ENCODE measurements around the gene OSBPL6.
"Not testable (repeated sequence)": the region's sequence is repeated elsewhere in the genome, so short reads cannot be mapped to it uniquely, and the experiment has no call there.

OSBPL6 gene

GRCh38 chr2:178198441-178198840 lies 4.1 kb downstream of the OSBPL6 start:
- not testable (repeated sequence) for DNase-seq (ENCODE audit: low read depth)

DNA sequence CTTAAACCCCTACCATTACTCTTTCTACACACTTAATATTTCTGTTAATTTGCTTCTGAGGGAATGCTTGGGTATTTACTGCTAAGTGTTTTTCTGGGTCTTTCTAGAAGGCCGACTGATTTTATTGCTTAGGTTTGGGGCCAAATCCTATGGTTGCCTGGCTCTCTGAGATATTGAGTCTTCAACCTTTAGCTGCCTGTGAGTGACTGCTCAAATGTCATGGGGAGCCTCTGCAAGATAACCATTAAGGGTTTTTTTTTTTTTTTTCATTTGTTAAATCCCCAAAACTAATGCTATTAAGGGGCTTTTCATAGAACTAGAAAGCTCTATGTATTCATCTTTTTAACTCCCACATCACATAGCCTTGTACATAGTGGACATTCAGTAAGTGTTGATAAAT lies 5.0 kb downstream of the OSBPL6 start:
- no peak for DNase-seq (ENCODE audit: low read depth)

- DNase-seq (ENCODE audit: low read depth), result no peak
Observed at GRCh38 chr2:178200331-178200730, 6.0 kb downstream of the OSBPL6 start.

- DNase-seq (ENCODE audit: low read depth), result no peak
Observed at GRCh38 chr2:178202927-178203326, 8.6 kb downstream of the OSBPL6 start.

- DNase-seq (ENCODE audit: low read depth), result no peak
Observed at GRCh38 chr2:178204977-178205376, 10.7 kb downstream of the OSBPL6 start.

- DNase-seq (ENCODE audit: low read depth), result no peak
Observed at GRCh38 chr2:178205853-178206521, 11.7 kb downstream of the OSBPL6 start.

GRCh38 chr2:178208336-178208735 lies 14.0 kb downstream of the OSBPL6 start:
- DNase-seq (ENCODE audit: low read depth), result no peak

DNA sequence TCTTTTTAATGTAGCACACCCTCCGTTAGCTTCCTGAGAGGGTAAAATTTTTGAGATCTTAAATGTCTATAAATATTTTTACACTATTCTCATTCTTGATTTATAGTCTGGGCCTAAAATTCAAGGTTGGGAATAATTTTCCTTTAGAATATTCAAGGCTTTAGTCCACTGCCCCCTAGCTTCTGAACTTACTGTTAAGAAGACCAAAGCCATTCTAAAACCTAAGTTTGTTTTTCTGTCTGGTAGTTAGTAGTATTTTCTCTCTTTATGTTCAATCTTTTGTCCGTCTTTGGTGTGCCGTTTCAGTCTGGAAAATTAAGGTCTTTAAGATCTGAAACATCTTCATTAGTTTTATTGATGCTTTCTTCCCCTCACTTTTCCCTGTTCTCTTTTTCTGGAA lies 14.5 kb downstream of the OSBPL6 start:
- no peak for DNase-seq (ENCODE audit: low read depth)

DNA sequence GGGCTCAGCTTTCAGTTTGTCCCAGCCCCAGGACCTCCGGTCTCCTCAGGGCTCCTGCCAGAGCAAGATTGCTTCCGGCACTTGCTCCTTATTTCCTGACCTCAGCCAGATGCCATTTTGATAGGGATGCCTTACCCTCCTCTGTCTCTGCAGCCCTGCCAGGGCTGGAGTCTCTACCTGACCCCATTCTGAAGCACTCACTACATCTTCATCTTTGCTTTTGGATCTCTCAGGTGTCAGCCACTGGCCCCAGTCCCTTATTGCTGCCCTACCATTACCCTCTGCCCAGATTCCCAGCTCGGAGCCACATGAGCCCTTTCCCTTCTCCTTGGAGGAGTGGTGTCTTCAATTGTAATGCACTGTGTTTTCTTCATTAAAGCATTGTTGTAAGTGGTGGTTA lies 17.1 kb downstream of the OSBPL6 start:
- no peak for DNase-seq (ENCODE audit: low read depth)

DNA sequence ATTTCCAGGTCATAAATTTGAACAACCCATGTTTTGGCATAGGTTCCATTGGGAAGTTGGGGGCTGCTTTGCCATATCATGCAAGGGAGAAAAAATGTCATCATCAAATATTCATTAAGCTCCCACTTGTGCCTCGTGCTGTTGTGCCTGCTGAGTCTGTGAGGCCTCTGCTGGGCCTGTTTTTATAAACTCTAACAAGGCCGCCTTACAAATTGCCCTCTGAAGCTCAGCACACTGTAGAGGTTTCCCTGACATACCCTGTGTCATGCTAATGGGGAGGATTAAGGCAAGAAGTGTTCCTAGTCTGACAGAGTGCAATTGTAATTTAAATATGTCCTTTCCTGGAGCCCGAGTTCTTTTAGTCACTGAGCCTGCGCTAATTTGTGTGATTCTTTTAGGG lies 17.6 kb downstream of the OSBPL6 start:
- no peak for DNase-seq (ENCODE audit: low read depth)

DNA sequence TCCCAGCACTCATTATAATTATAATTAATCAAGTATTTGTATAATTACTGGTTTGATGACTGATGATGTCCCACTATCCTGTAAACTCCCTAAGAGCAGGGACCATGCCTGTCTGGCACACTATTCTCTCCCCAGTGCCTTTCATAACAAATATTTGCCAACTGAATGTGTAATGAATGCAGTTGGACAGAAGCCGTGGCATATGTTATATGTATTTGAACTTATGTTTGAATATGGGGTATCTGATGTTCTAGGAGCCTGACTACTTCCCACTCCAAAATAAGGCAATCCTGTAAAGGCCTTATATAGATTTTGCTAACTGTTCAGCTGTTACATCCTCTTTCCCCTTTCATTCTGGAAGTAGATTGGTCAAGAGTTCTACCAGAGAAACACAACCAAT lies 19.7 kb downstream of the OSBPL6 start:
- DNase-seq (ENCODE audit: low read depth), result no peak

- no peak for DNase-seq (ENCODE audit: low read depth)
Observed at GRCh38 chr2:178219247-178219646, 24.9 kb downstream of the OSBPL6 start.

- DNase-seq (ENCODE audit: low read depth), result no peak
Observed at GRCh38 chr2:178220814-178221213, 26.5 kb downstream of the OSBPL6 start.

GRCh38 chr2:178221556-178221955 lies 27.2 kb downstream of the OSBPL6 start:
- no peak for DNase-seq (ENCODE audit: low read depth)

- no peak for DNase-seq (ENCODE audit: low read depth)
Observed at GRCh38 chr2:178223806-178224205, 29.5 kb downstream of the OSBPL6 start.

DNA sequence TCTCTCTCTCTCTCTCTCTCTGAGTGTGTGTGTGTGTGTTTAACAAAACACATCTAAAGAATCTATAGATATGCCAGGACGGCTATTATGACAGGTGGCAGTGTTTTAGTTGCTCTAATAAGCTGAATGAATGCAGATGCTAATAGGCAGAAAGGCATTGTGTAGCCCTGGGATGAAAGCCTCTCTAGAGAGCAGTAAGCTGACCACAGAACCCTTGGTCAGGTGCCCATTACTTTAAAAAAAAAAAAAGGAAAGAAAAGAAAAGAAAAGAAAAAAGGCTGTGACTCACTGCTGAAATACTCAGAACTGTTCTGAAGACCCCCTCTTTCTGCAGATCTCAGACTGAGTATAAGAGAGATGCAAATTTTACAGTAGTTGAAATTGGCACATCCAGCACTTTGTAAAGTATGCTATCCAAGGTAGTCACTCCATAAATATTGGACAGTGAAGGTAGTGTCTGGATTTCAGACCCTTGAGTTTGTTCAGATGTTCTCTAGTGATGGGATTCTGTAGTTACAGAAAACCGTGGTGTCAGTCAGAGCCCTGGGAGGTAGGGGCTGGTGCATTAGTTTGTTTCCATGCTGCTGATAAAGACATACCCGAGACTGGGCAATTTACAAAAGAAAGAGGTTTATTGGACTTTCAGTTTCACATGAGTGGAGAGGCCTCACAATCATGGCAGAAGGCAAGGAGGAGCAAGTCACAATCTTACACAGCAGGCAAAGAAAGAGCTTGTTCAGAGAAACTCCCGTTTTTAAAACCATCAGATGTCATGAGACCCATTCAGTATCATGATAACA lies 30.9 kb downstream of the OSBPL6 start:
- DNase-seq (ENCODE audit: low read depth), result no peak

DNA sequence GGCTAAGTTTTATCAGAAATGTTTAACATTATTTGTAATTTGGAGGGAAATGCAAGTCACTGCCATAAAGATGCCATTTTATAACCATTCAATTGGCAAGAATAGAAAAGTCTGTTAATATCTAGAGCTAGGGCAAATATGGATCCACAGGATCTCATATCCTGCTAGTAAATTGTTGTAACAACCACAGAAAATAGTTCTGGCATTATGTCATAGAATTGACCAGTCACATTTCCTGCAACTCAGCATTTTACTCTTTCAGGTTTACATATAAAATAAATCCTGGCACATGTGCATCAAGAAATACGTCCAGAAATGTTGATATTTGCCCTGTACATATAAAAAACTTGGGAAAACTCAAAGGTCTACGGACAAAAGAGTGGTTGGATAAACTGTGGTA lies 32.9 kb downstream of the OSBPL6 start:
- DNase-seq (ENCODE audit: low read depth), result no peak

- DNase-seq (ENCODE audit: low read depth), result no peak
Observed at GRCh38 chr2:178229927-178230326, 35.6 kb downstream of the OSBPL6 start.

DNA sequence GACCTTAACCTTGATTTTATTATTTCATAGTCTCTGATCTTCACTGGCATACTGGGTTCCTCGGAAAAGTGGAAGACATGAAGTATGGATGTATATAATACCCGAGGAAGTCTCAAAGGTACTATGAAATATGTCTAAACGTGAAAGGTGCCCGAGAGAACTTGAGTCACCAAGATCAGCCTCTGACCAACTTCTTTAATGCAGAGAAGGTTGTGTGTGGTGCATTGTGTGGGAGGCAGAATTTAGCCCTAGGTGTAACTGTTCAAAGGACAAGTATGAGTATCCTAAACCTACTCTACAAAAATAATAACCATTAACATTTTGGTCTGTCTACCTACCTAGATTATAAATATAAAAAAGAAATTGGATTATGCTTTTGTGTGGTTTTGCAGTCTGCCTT lies 36.1 kb downstream of the OSBPL6 start:
- DNase-seq (ENCODE audit: low read depth), result no peak

- no peak for DNase-seq (ENCODE audit: low read depth)
Observed at GRCh38 chr2:178233428-178233827, 39.1 kb downstream of the OSBPL6 start.

DNA sequence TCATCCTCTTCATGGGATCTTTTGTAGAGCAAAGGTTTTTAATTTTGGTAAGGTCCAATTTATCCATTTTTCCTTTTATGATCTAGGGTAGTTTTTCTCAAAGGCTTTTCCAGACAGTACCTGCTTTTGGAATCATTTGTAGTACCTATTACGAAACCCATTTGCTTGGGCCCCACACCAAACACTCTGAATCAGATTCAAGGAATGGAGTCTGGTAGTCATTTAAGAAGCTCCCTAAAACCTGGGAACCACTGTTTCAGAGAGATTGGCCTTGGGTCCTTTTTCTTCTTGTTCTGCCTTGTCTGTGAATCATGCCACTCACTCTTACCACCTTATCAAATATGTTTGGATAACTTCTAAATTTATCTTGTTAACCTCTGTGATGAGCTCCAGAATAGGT lies 40.3 kb downstream of the OSBPL6 start:
- DNase-seq (ENCODE audit: low read depth), result no peak

DNA sequence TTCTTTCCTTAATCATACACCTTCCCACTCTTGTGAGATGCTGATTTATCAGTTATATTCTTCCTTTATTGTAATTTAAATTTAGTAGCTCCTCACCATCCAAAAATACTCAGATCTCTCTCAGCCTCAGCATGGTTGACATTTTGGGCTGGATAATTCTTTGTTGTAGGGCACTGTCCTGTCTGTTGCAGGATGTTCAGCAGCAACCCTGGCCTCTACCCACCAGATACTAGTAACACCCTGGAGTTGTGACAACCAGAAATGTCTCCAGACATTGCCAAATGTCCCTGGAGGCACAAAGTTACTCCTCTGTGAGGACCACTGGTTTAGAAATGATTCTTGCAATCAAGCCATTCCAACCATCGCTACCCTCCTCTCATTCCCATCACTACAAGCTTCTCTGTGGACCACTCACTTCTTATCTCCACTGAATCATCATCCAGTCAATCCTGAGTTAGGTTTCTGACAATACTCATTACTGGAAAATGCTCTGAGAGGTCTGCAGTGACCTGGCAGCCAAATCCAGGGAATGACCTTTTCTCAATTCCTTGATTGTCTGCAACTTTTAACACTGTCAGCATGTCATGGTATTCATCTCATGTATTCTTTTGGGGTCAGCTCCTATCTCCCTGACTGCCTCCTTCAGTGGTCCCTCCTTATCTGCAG lies 43.3 kb downstream of the OSBPL6 start:
- no peak for DNase-seq (ENCODE audit: low read depth)

DNA sequence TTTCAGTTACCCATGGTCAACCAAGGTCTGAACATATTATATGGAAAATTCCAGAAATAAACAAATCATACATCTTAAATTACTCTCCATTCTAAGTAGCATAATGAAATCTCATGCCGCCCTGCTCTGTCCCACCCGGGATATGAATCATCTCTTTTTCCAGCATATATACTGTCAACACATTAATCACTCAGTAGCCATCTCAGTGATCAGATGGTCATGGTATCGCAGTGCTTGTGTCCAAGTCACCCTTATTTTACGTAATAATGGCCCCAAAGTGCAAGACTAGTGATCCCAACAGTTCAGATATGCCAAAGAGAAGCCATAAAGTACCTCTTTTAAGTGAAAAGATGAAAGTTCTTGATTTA lies 43.8 kb downstream of the OSBPL6 start:
- no peak for DNase-seq (ENCODE audit: low read depth)

Measured in activated gamma-delta T cell treated with anti-CD3 and anti-CD28 coated beads, Interleukin-2, amount 50 U/mL, for 16 hours (primary cell).